Loucy (cell line): Measurements from ENCODE around the gene NAA25.

Source experiments
- H2AFZ ChIP-seq: fragments of 200-600 bp; sonication (generic); 2 replicates; pipeline ENCODE4 v1.6.0; 2016; ENCODE audit warnings: antibody characterized with exemption, mild to moderate bottlenecking, low read length, moderate library complexity
- H3F3A ChIP-seq: fragments of 200-600 bp; 2 replicates; pipeline ENCODE4 v1.6.0; 2016; ENCODE audit warnings: antibody characterized with exemption, low read depth, mild to moderate bottlenecking
- H3K27me3 ChIP-seq: fragments of 200-600 bp; sonication (generic); 2 replicates; pipeline ENCODE4 v1.6.1; 2014; ENCODE audit warnings: low read length, mild to moderate bottlenecking; ENCODE audit not compliant: insufficient read depth, poor library complexity, severe bottlenecking
- H3K36me3 ChIP-seq: fragments of 200-600 bp; sonication (generic); 2 replicates; pipeline ENCODE4 v1.6.1; 2016; ENCODE audit warnings: low read length; ENCODE audit not compliant: insufficient read depth
- H3K4me1 ChIP-seq: fragments of 200-600 bp; sonication (generic); 2 replicates; pipeline ENCODE4 v1.5.1; 2014; ENCODE audit warnings: low read length, mild to moderate bottlenecking; ENCODE audit not compliant: insufficient read depth, poor library complexity, severe bottlenecking
- H3K4me2 ChIP-seq: fragments of 200-600 bp; sonication (generic); 2 replicates; pipeline ENCODE4 v1.6.0; 2014; ENCODE audit warnings: antibody characterized with exemption, low read length, low read depth, mild to moderate bottlenecking; ENCODE audit not compliant: poor library complexity, severe bottlenecking
- H3K4me3 ChIP-seq: fragments of 200-600 bp; sonication (generic); 2 replicates; pipeline ENCODE4 v1.5.1; 2014; ENCODE audit warnings: low read length, mild to moderate bottlenecking, mixed read lengths; ENCODE audit not compliant: poor library complexity, severe bottlenecking
- H3K79me2 ChIP-seq: fragments of 200-600 bp; sonication (generic); 2 replicates; pipeline ENCODE4 v1.6.1; 2014; ENCODE audit warnings: low read length; ENCODE audit not compliant: insufficient read depth
- H3K9ac ChIP-seq: fragments of 200-600 bp; sonication (generic); 2 replicates; pipeline ENCODE4 v1.6.0; 2014; ENCODE audit warnings: mild to moderate bottlenecking, low read depth, low read length, moderate library complexity; ENCODE audit not compliant: poor library complexity, severe bottlenecking
- H3K9me2 ChIP-seq: fragments of 200-600 bp; sonication (generic); replicated peaks from 2 replicates; pipeline ENCODE4 v1.6.1; 2016; ENCODE audit warnings: low read depth, low read length, mixed read lengths
- H3K9me3 ChIP-seq: fragments of 200-600 bp; sonication (generic); 2 replicates; pipeline ENCODE4 v1.6.1; 2014; ENCODE audit warnings: mild to moderate bottlenecking, antibody characterized with exemption, low read length, low read depth; ENCODE audit not compliant: insufficient read depth
- H4K20me1 ChIP-seq: fragments of 200-600 bp; sonication (generic); 2 replicates; pipeline ENCODE4 v1.6.0; 2014; ENCODE audit warnings: antibody characterized with exemption, low read length, mild to moderate bottlenecking; ENCODE audit not compliant: insufficient read depth, poor library complexity, severe bottlenecking
- CTCF ChIP-seq: fragments of 200-600 bp; sonication (generic); conservative IDR thresholded peaks from 2 replicates; pipeline ENCODE4 v1.5.1; 2014; ENCODE audit warnings: mild to moderate bottlenecking, antibody characterized with exemption, low read length
- EZH2phosphoT487 ChIP-seq: fragments of 200-600 bp; IDR thresholded peaks from 2 replicates; pipeline ENCODE4 v1.6.1; 2018; ENCODE audit warnings: antibody characterized with exemption, mild to moderate bottlenecking, moderate library complexity, borderline replicate concordance

NAA25 gene

DNA sequence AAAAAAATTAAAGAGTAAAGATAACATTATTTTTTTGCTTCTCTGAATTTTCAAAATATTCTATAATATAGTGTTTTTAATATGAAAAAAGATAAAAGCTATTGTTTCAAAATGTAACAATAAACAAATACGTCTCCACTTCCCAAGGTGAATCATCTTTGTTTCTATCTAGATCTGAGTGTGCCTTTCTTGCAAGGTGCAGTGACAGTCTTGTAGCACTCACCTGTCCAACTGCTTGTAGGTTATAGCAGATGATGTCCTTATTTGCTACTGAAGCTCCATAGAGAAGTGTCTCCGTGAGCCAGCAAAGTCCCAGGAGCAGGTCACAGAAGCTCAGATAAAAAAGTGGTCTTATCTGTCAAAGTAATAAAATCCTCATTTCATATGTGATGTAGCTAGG lies 117.0 kb downstream of the NAA25 start:
- H3K9ac ChIP-seq: no peak overlapping the region
- H3K4me1 ChIP-seq: peaks cover 21% of the 10 kb centered on the region

GRCh38 chr12:111984820-111985219 lies 123.8 kb downstream of the NAA25 start:
- no peaks in the 10 kb centered on the region for H3K4me1 ChIP-seq
- no peak overlapping the region for H3K4me2 ChIP-seq
- H3K36me3 ChIP-seq: no peaks in the 10 kb centered on the region
- H3K27me3 ChIP-seq: no peaks in the 10 kb centered on the region
- H3K9me2 ChIP-seq: no peaks in the 10 kb centered on the region
- H3F3A ChIP-seq: no peaks in the 10 kb centered on the region
- no peak overlapping the region for H2AFZ ChIP-seq
- no peaks in the 10 kb centered on the region for H4K20me1 ChIP-seq
- TF ChIP-seq CTCF: no peak
- no peak for TF ChIP-seq EZH2phosphoT487
- no peaks in the 10 kb centered on the region for H3K79me2 ChIP-seq
- no peak overlapping the region for H3K9ac ChIP-seq
- H3K9me3 ChIP-seq: no peaks in the 10 kb centered on the region
- no peak overlapping the region for H3K4me3 ChIP-seq

More for the DNA sequence above, 117.0 kb downstream of the NAA25 start:
- no peak overlapping the region for H3K4me3 ChIP-seq
- H3K36me3 ChIP-seq: no peaks in the 10 kb centered on the region
- H3K4me2 ChIP-seq: no peak overlapping the region
- TF ChIP-seq EZH2phosphoT487: no peak
- TF ChIP-seq CTCF: no peak
- no peaks in the 10 kb centered on the region for H4K20me1 ChIP-seq
- no peaks in the 10 kb centered on the region for H3F3A ChIP-seq
- H3K79me2 ChIP-seq: no peaks in the 10 kb centered on the region
- no peaks in the 10 kb centered on the region for H3K9me3 ChIP-seq
- H2AFZ ChIP-seq: no peak overlapping the region
- H3K9me2 ChIP-seq: no peaks in the 10 kb centered on the region
- no peaks in the 10 kb centered on the region for H3K27me3 ChIP-seq

DNA sequence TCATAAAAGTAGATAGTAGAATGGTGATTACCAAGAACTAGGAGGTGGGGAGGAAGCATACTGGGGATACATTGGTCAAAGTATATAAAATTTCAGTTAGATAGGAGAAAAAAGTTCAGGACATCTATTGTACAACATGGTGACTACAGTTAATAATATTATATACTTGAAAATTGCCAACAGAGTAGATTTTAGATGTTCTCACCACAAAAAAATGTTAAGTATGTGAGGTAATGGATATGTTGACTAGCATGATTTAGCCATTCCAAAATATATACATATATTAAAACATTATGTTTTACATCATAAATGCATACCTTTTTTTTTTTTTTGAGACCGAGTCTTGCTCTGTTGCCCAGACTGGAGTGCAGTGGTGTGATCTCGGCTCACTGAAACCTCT lies 126.6 kb downstream of the NAA25 start:
- no peak for TF ChIP-seq EZH2phosphoT487
- no peak for TF ChIP-seq CTCF
- Histone ChIP-seq H3K9me3 (no peaks in the 10 kb centered on the region), H3K9me2 (no peaks in the 10 kb centered on the region), H3F3A (no peaks in the 10 kb centered on the region), H3K79me2 (no peaks in the 10 kb centered on the region), H3K4me1 (no peaks in the 10 kb centered on the region), H3K36me3 (no peaks in the 10 kb centered on the region), H3K9ac (no peak overlapping the region), H2AFZ (no peak overlapping the region), H3K27me3 (no peaks in the 10 kb centered on the region), H3K4me2 (no peak overlapping the region), H3K4me3 (no peak overlapping the region), H4K20me1 (no peaks in the 10 kb centered on the region)
